GM21381 (cell line): Measurements from ENCODE around the gene STAT3.
"Not testable (repeated sequence)": the region's sequence is repeated elsewhere in the genome, so short reads cannot be mapped to it uniquely, and the experiment has no call there.

ENCODE experiments used
- ATAC-seq: cut with Tn5 transposase; IDR thresholded peaks from one replicate; pipeline ENCODE4 v1.9.1; 2021; ENCODE audit warnings: mild to moderate bottlenecking, moderate library complexity; ENCODE audit not compliant: unreplicated experiment

STAT3 gene

DNA sequence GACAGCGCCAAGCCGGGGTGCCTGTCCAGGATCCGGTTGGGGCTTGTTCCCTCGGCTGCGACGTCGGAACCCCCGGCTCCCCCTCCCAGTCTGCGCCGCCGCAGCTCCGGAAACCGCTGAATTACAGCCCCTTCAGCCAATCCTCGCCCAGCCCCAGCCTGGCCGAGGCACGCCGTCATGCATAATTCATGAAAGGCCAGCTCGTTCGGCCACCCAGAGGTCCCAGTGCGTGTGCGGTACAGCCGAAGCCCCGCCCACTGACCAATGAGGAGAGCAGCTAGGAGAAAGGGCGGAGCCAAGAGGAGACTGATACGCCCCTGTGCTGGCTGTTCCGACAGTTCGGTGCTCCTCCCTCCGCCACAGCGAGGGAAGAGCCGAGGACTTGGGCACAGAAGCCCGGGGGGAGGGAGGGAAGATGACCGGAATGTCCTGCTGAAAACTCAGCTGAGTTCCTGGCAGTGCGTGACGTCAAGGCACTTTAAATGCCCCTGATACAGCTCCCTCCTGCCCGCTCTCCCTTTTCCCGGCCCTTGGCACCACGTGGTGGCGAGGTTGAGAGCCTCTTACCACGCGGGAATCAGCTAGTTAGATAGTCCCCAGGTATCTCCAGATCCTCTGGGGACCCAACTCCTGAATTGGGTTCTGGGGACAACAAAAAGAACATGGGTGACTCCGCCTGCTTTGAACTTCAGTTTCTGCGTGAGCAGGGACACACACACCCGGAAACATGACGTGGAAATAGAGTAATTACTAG lies at the start of gene STAT3:
TSS of gene STAT3 (minus strand) at position 62 of the 754 bp plus-strand sequence. CDS start 39,926 bp downstream, outside the sequence.
- ATAC-seq = peak; percentile 87

DNA sequence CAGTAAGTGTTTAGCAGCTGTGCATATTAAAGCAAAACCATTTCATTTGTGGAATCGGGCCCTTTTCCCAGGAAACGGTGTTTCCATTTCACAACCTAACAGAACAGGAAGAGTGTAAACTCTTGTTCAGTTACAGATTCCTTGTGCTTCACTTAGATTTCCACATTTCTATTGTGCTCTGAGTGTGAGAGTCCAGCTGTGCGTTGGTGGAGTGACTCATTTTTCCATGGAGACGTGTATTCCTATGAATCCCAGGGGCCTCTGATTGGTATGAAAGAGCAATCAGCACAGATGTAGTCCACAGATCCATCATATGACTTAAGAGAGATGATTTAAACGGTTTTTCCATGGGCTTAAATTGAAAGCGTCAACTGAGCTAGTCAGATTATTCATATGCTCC lies 48.1 kb upstream of the STAT3 start:
- ATAC-seq = no peak

DNA sequence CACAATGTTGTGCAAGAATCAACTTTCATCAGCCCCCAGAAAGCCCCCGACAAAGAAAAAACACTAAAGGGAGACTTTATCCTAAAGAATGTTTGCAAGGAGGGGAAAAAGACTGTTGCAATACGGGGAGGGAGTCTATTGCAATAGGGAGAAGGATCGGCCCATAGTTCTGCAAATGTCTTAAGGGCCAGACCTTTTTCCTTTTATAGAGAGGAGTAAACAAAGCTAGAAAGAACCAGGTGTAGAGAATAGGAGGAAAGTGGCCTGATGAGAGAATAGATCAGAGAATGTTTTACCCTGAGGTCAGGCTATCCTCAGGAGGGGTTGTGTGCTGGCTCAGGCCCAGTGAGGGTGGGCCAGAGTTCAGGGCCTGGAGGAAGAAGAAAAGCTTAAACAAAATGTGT lies 43.5 kb upstream of the STAT3 start:
- no peak for ATAC-seq

DNA sequence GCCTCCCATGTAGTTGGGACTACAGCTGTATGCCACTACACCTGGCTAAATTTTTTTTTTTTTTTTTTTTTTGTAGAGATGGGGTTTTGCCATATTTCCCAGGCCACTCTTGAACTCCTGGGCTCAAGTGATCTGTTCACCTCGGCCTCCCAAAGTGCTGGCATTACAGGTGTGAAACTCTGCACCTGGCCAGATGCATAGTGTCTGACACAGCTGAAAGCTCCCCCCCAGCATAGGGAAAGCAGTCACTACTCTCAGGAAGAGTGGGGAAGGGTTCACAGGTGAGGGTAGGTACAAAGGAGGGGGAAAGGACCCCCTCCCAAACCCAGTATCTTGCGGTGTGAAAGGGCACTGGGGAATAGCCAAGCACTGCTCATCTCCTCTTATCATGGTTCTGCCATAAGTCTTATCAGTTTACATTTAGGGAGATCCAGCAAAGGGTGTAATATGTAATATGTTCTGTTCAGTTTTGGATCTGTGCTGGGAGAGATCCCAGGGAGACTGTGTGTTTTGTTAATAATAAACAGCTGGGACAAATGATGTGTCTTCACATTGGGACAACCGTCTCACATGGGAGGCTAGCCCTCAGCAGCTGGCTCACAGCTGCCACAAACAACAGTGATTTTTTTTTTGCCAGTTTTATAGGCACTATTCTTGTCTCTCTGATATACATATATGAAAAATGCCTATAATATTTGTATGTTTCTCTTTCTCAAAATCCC lies 41.6 kb upstream of the STAT3 start:
- no peak for ATAC-seq

DNA sequence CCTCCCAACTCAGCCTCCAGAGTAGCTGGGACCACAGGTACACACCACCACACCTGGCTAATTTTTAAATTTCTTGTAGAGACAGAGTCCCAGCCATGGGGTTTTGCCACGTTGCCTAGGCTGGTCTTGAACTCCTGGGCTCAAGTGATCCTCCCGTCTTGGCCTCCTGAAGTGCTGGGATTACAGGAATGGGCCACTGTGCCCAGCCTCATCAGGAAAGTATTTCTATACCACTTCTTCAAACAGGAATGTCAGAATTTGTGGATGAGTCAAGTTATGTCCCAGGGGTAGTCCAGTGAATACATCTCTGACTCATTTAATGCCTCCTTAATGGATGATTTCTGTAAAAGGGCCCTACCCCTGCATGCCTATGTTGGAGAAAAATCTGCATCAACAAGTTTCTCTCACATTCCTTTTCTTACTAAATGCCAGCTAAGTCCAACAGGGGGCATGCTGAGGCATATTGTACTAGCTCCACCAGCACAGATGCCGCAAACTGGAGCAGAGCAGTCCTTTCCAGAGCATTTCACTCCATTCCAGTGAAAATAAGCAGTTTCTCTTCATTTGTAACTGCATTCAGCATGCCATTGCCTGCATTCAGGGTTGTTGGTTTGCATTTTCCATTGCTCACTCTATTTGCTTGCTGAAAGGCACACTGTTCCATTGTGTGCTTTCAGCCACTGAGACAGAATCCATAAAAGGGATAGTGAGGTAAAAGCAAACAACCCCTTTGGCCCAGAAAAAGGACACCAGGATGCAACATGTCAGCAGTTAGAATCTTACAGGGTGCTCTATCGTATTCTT lies 40.1 kb upstream of the STAT3 start:
- ATAC-seq = no peak

DNA sequence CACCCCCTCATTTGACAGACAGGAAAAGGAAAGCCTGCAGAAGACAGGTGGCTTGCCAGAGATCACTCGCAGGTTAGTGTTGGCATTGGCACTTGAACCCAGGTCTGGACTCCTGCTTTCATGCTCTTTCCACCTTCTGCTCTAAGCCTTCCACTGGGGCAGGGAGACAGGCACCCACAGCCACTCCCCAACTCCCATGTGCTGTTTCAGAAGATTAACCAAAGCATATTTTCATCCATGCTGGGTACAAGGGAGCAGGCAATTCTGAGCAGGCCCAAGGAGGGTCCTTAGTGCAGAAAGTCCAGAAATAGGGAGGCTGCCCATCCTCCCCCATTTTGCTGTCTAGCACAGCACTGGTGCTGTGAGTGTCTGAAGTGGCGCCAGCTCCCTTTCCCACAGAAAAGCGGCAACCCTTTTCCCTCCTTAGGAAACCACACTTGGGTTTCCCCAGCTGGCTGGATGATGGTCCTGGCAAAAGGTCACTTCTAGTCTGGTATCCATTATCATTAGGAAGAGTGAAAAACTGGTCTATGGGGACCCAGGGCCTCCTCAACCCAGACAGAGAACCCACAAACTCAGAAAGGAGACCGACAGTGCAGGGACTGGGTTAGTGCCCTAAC lies 36.9 kb upstream of the STAT3 start:
- no peak for ATAC-seq

DNA sequence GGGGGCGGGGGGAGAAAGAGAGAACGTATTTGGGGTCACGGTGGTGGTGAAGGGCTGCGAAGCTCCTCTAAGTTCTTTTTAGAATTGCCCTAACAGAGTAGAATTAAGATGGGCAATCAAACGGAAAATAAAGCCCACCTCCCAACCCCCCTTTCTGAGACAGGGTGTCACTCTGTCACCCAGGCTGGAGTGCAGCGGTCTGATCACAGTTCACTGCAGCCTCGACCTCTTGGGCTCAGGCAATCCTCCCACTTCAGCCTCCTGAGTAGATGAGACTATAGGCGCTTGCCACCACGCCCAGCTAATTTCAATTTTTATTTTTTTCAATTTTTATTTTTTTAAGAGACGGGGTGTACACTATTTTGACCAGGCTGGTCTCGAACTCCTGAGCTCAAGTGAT lies 35.5 kb upstream of the STAT3 start:
- no peak for ATAC-seq

DNA sequence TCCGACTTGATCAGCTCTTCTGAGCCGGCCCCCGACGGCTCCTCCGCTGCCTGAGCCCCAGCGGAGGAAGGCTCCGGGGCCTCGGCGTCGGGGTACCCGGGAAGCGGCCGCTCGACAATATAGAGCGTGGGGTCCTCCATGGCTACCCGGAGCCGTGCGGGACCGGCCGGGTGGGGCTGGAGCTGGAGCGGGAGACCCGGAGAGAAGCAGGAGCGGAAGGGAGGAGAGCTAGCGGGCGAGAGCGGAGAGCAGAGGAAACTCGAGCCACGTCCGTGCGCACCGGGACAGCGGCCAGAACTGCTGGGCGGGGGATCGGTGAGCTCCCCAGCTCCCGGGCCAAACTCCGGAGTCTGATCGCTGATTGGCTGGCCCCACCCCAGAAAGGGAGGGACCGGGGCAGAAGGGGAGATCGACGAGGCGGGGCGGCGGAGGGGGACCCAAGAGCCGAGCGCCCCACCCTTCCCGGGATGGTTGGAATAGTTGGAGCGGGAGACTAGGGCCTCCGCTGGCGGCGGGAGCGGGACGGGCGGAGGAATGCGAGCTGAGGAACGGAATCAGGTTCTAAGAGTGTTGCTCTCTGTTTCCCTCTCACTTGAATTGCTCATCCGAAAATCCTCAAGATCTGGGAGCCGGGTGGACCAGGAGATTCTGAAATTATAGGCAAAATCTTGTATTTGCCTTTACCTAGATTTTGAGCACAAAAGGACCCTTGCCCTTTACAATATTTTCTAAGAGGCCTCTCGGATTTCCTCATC lies 34.9 kb upstream of the STAT3 start, which contains the start of gene CAVIN1:
TSS of gene CAVIN1 (minus strand) at position 299 of the 755 bp plus-strand sequence. CDS start at position 140, 159 bp downstream.
- ATAC-seq = no peak

DNA sequence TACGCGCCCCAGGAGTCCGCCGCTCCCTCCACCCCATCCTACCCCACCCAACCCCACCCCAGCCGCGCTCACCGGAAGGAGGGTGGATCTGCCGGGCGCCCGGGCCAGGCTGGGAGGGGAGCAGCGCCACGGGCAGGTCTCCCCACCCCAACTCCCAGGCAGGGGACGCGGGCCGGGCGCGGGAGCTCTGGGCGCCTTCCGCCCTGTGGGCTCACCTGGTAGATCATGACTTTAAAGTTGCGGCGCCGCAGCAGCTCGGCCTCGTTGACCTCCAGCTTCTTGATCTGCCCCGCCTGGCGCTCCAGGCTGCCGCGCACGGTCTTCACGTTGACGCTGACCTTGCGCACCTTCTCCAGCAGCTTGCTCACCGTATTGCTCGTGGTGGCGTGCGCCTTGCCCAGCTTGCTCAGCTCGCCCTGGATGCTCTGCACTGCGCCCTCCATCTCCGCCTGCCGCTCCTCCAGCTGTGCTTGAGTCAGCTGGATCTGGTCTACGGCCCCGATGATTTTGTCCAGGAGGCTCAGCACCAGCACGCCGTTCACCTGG lies 34.2 kb upstream of the STAT3 start:
- no peak for ATAC-seq

DNA sequence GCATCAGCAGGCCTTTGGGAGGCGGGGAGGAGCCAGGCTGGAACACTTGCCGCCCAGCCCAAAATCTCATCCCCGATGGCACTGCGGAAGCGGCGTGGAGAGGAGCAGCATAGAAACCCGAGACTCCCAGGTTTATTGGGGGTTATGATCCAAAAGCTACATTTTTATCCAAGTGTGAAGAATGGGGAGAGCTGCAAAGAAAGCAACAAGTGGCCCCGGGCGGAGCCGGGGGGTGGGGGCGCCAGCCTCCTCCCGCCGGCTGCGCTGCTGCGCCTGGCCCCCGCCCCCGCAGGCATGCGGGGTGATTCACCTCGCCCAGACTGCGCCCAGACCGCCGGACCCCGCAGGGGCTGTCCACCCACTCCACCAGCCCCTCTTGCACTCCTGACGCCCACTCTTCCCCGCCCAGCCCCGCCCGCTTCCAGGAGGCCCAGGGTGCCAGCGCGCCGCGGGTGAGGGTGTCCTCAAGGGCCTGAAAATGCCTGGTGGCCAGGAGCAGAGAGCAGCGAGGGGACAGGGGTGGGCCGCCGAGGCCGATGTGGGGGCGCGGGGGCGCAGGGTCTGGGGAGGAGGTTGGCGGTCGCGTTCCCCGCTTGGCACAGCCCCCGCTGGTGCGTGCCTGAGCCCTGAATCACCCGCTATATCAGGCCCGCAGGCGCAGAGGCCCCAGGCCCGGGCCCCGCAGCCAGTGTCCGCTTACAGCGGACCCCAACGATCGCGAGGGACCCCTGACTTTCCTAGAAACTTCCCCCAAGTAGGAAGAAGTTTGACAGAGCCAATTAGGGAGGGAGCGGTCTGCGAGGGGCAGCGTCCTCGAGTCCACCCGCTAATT lies 33.5 kb upstream of the STAT3 start:
- ATAC-seq = no peak

DNA sequence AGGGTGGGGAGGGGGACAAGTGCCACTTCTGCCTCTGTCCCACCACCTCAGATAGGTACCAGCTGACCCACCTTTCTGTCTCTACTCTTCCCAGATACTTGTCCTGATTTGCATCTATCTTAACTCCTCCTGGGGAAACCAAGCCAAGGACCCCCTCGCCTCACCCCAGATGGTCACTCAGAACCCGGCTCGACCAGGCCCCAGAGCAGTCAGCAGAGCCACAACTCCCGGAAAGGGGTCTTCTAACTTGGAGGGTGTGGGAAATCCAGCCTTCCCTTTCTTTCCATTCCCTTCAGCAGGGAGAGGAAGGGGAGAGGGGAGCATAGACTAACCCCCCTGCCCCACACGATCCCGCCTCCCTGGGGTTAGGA lies 32.9 kb upstream of the STAT3 start:
- no peak for ATAC-seq

DNA sequence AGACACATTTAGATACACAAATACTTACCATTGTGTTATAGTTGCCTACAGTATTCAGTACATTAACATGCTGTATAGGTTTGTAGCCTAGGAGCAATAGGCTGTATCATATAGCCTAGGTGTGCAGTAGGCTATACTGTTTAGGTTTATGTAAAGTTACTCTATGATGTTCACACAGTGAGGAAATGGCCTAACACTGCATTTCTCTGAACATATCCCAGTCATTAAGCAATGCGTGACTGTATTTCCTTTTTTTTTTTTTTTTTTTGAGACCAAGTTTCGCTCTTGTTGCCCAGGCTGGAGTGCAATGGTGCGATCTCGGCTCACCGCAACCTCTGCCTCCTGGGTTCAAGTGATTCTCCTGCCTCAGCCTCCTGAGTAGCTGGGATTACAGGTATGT lies 29.7 kb upstream of the STAT3 start:
- ATAC-seq = not testable (repeated sequence)

DNA sequence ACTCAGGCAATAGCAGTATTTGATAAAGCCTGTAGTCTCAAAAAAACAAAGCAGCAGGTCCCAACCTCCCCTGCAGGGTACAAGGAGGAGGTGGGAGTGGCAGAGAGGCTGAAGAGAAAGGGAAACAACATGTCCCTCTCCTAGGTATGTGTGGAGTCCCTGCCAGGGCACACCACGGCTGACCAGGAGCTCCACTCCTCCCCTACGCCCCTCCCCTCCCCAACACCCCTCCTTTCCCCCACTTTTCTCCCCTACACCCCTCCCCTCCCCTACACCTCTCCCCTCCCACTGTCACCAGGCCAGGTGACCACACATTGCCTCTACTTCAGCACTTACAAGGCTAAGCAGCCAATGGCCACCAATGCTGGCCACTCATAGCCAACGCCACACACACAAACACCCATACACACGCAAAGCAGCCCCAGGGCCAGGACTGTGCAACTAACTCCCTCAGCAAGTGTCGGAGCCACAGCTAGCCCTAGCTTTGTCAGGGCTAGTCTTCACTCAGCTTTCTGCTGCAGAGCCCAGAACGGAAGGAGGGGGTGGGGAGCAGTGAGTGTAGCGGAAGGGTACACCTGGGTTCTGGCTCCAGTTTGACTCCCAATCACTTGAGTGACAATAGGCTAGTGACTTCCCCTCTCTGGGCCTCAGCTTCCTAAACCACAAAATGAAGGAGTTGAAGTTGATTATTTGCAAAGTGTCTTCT lies 26.6 kb upstream of the STAT3 start:
- no peak for ATAC-seq

DNA sequence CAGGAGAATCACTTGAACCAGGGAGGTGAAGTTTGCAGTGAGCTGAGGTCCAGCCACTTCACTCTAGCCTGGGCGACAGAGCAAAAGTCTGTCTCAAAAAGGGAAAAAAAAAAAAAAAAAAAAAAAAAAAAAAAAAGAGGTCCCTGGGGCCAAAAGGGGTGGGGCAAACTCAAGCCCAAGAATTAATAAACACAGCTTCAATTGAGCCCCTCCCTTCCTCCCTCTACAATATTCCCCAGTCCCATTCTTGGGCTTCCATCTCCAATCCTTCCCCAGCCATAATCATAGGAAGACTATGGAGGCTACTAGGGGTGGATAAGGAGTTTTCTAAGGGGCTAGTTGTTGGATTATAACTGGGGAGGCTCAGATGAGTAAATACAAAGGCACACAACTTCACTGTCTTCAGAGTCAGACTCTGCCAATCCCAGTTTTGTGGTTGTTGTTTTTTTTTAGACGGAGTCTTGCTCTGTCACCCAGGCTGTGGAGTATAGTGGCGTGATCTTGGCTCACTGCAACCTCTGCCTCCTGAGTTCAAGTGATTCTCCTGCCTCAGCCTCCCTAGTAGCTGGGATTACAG lies 25.3 kb upstream of the STAT3 start:
- no peak for ATAC-seq

DNA sequence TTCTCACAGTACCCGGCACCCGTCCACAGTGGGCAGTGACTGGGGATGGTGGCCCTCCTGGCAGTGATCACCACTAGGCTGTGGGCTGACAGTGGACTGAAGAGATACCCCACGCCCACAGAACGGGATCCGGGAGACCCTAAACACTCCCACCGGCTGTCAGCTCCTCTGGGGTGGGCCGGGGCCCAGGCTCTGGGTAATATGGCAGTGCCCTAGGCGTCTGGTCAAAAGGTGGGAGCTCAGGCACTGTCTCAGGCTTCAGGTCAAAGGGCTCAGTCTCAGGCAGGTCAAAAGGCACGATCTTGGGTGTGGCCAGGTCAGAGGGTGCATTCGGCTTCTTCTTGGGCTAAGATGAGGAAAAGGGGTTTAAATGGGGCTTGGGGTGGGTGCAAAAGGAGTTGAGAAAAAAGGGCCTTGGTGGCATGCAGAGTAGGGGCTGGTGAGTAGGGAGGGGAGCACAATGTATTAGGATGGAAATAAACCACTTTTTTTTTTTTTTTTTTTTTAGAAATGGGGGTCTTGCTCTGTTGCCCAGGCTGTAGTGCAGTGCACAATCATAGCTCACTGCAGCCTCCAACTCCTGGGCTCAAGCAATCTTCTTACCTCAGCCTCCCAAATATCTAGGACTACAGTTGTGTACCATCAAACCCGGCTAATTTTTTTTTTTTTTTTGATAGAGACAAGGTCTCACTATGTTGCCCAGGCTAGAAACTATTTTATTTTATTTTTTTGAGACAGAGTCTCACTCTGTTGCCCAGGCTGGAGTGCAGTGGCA lies 23.9 kb upstream of the STAT3 start:
- ATAC-seq = no peak

DNA sequence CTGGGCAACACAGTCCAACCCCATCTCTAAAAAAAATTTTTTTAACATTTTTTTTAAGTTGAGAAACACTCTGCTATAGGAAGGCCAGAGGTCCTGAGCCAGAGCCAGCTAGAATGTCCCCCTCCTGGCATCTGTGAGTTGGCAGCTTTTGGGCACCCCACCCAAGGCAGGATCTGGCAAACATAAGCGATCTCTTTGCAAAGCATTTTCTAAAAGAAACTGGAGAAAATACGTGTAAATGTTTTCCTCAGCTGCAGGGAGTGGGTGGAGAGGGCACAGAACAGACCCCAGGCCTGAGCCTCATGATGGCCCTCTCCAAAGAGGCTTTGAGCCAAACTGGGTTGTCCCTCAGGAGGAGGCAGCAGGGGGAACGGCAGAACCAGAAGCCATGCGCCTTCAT lies 23.1 kb upstream of the STAT3 start:
- no peak for ATAC-seq

DNA sequence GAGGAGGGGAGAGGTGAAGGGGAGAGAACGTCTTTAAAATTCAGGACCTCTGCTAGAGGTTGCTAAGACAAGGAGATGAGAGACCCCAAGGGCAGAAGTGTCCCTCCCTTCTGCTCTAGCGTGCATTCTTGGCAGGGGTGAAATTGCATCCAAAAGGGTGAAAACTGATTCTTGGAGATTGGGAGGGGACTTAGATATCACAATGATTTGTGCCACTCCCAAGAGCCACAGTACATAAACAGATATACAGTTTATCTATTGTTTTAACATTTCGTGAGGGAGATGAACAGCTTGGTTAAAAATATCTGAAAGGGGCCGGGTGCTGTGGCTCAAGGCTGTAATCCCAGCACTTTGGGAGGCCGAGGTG lies 22.1 kb upstream of the STAT3 start:
- no peak for ATAC-seq
